H9 (cell line): ENCODE data around the gene RGPD6. TPM values are rescaled to one million over a fixed set of nuclear protein-coding genes. Genes with fewer than 3 reads are reported as not detected.
"Not testable (repeated sequence)": the region's sequence is repeated elsewhere in the genome, so short reads cannot be mapped to it uniquely, and the experiment has no call there.

Experiments
- DNase-seq: peaks from one replicate; pipeline ENCODE4 v3.0.0-alpha.2; 2017
- H2AFZ ChIP-seq: one replicate; pipeline ENCODE4 v1.6.1; 2013; ENCODE audit warnings: mild to moderate bottlenecking, low read length, control low read depth, moderate library complexity
- H2AK5ac ChIP-seq: 2 replicates; pipeline ENCODE4 v1.6.1; 2013; ENCODE audit warnings: low read length, control low read depth, mixed read lengths; ENCODE audit not compliant: insufficient read length
- H2BK120ac ChIP-seq: one replicate; pipeline ENCODE4 v1.6.1; 2013; ENCODE audit warnings: low read depth, mild to moderate bottlenecking, low read length, control low read depth, inconsistent platforms; ENCODE audit not compliant: poor library complexity, severe bottlenecking
- H2BK12ac ChIP-seq: 2 replicates; pipeline ENCODE4 v1.6.1; 2013; ENCODE audit warnings: low read length, control low read depth, mixed read lengths, low read depth; ENCODE audit not compliant: insufficient read length
- H2BK15ac ChIP-seq: 2 replicates; pipeline ENCODE4 v1.6.1; 2013; ENCODE audit warnings: low read depth, low read length, control low read depth
- H2BK20ac ChIP-seq: one replicate; pipeline ENCODE4 v1.6.1; 2013; ENCODE audit warnings: low read depth, mild to moderate bottlenecking, low read length, control low read depth, inconsistent platforms; ENCODE audit not compliant: poor library complexity, severe bottlenecking
- H2BK5ac ChIP-seq: 2 replicates; pipeline ENCODE4 v1.6.1; 2013; ENCODE audit warnings: low read length, control low read depth, mixed read lengths; ENCODE audit not compliant: insufficient read length
- H3K14ac ChIP-seq: 2 replicates; pipeline ENCODE4 v1.6.1; 2013; ENCODE audit warnings: low read length, control low read depth; ENCODE audit not compliant: insufficient read depth
- H3K18ac ChIP-seq: 2 replicates; pipeline ENCODE4 v1.6.1; 2013; ENCODE audit warnings: low read depth, mild to moderate bottlenecking, mixed read lengths, low read length, control low read depth; ENCODE audit not compliant: insufficient read length
- H3K23ac ChIP-seq: 2 replicates; pipeline ENCODE4 v1.6.1; 2013; ENCODE audit warnings: low read length, control low read depth, mixed read lengths, low read depth; ENCODE audit not compliant: insufficient read length
- H3K23me2 ChIP-seq: 2 replicates; pipeline ENCODE4 v1.6.1; 2013; ENCODE audit warnings: low read depth, mild to moderate bottlenecking, mixed read lengths, low read length, control low read depth; ENCODE audit not compliant: insufficient read length, poor library complexity, severe bottlenecking
- H3K27ac ChIP-seq: 2 replicates; pipeline ENCODE4 v1.5.1; 2013; ENCODE audit warnings: low read length, control low read depth, mixed read lengths, low read depth; ENCODE audit not compliant: insufficient read length
- H3K27me3 ChIP-seq: 2 replicates; pipeline ENCODE4 v1.6.1; 2013; ENCODE audit warnings: low read length, control low read depth, inconsistent platforms; ENCODE audit not compliant: insufficient read depth
- H3K4ac ChIP-seq: 2 replicates; pipeline ENCODE4 v1.6.1; 2013; ENCODE audit warnings: low read depth, mild to moderate bottlenecking, control low read depth, inconsistent platforms, low read length, moderate library complexity
- H3K4me1 ChIP-seq: 2 replicates; pipeline ENCODE4 v1.6.1; 2013; ENCODE audit warnings: low read length, control low read depth, inconsistent platforms; ENCODE audit not compliant: insufficient read depth
- H3K4me2 ChIP-seq: 2 replicates; pipeline ENCODE4 v1.6.1; 2013; ENCODE audit warnings: low read length, control low read depth, mixed read lengths; ENCODE audit not compliant: insufficient read length, insufficient read depth
- H3K56ac ChIP-seq: 2 replicates; pipeline ENCODE4 v1.6.1; 2013; ENCODE audit warnings: low read depth, mild to moderate bottlenecking, mixed read lengths, low read length, control low read depth; ENCODE audit not compliant: insufficient read length
- H3K79me1 ChIP-seq: 2 replicates; pipeline ENCODE4 v1.6.1; 2013; ENCODE audit warnings: low read depth, mild to moderate bottlenecking, moderate library complexity, low read length, control low read depth, inconsistent platforms; ENCODE audit not compliant: insufficient read depth, poor library complexity, severe bottlenecking
- H3K79me2 ChIP-seq: 2 replicates; pipeline ENCODE4 v1.6.1; 2013; ENCODE audit warnings: low read length, control low read depth, inconsistent platforms; ENCODE audit not compliant: insufficient read depth
- H3K9ac ChIP-seq: 2 replicates; pipeline ENCODE4 v1.6.1; 2013; ENCODE audit warnings: low read length, control low read depth, mixed read lengths; ENCODE audit not compliant: insufficient read length; ENCODE audit errors: extremely low read depth
- H3K9me3 ChIP-seq: one replicate; pipeline ENCODE4 v1.6.1; 2013; ENCODE audit warnings: low read depth, low read length, inconsistent platforms; ENCODE audit not compliant: control insufficient read depth
- H3T11ph ChIP-seq: one replicate; pipeline ENCODE4 v1.6.1; 2013; ENCODE audit warnings: mild to moderate bottlenecking, low read length, control low read depth, inconsistent platforms
- H4K20me1 ChIP-seq: one replicate; pipeline ENCODE4 v1.6.1; 2013; ENCODE audit not compliant: control insufficient read depth, insufficient read length, insufficient read depth
- H4K5ac ChIP-seq: 2 replicates; pipeline ENCODE4 v1.6.1; 2013; ENCODE audit warnings: low read depth, mild to moderate bottlenecking, mixed read lengths, low read length, control low read depth; ENCODE audit not compliant: insufficient read length
- H4K8ac ChIP-seq: replicated peaks from 2 replicates; pipeline ENCODE4 v1.6.1; 2013; ENCODE audit warnings: low read length, control low read depth, mixed read lengths, low read depth; ENCODE audit not compliant: insufficient read length
- H4K91ac ChIP-seq: 2 replicates; pipeline ENCODE4 v1.6.1; 2013; ENCODE audit warnings: low read depth, mild to moderate bottlenecking, moderate library complexity, mixed read lengths, low read length, control low read depth; ENCODE audit not compliant: insufficient read length
- H3K27ac Mint-ChIP-seq, 3 experiments: 2 replicates in 2 of 3; 3 replicates in 1 of 3; pipeline ENCODE4 v1.8.0; 2020 to 2021; ENCODE audit warnings: mixed read lengths in 3 of 3, mild to moderate bottlenecking in 1 of 3, moderate library complexity in 1 of 3
- H3K27me3 Mint-ChIP-seq: 2 replicates; pipeline ENCODE4 v1.8.0; 2021; ENCODE audit warnings: low read depth, mild to moderate bottlenecking, moderate library complexity, mixed read lengths
- H3K36me3 Mint-ChIP-seq, 3 experiments: 2 replicates in 2 of 3; 3 replicates in 1 of 3; pipeline ENCODE4 v1.8.0; 2020 to 2021; ENCODE audit warnings: low read depth in 3 of 3, mixed read lengths in 3 of 3; ENCODE audit not compliant: insufficient read depth in 1 of 3
- H3K4me1 Mint-ChIP-seq, 2 experiments: 2 replicates each; pipeline ENCODE4 v1.8.0; 2020; ENCODE audit warnings: mixed read lengths in 2 of 2
- H3K4me3 Mint-ChIP-seq, 2 experiments: 2 replicates in 1 of 2; 3 replicates in 1 of 2; pipeline ENCODE4 v1.8.0; 2020 to 2021; ENCODE audit warnings: mild to moderate bottlenecking in 2 of 2, mixed read lengths in 2 of 2, moderate library complexity in 1 of 2
- H3K9me3 Mint-ChIP-seq, 2 experiments: 2 replicates in 1 of 2; 3 replicates in 1 of 2; pipeline ENCODE4 v1.8.0; 2020; ENCODE audit warnings: mild to moderate bottlenecking in 2 of 2, mixed read lengths in 2 of 2, moderate library complexity in 1 of 2
- WGBS: extraction: QIAGEN DNeasy Blood & Tissue Kit; methylation state at CpG from one replicate; pipeline ENCODE4 v1.1.7; 2013; ENCODE audit warnings: missing lambda C conversion rate, low lambda C conversion rate, mixed read lengths; ENCODE audit not compliant: insufficient read length; ENCODE audit errors: extremely low coverage; 5-methylcytosine and 5-hydroxymethylcytosine counted together
- total RNA-seq: library from RNA; stranded (reverse); gene quantifications from 2 replicates; pipeline ENCODE4 v1.2.1, GENCODE V29; 2021

The RGPD6 gene
- total RNA-seq, 1 experiment from 2014 or later = 18.0 TPM

GRCh38 chr2:110579216-110579965 lies 2.4 kb upstream of the RGPD6 start:
- not testable (repeated sequence) for DNase-seq, H3K14ac ChIP-seq, H3K4me3 Mint-ChIP-seq, H3K79me2 ChIP-seq, H2BK120ac ChIP-seq, H2BK20ac ChIP-seq, H3K27ac ChIP-seq, H3K79me1 ChIP-seq, H3K27me3 ChIP-seq, H2BK12ac ChIP-seq, H4K8ac ChIP-seq, H3K4ac ChIP-seq, H2BK15ac ChIP-seq, H3K4me2 ChIP-seq, H3K56ac ChIP-seq, H4K5ac ChIP-seq, H4K91ac ChIP-seq, H4K20me1 ChIP-seq, H3K36me3 Mint-ChIP-seq, H3K27me3 Mint-ChIP-seq, H3K4me1 Mint-ChIP-seq, H2BK5ac ChIP-seq, H2AK5ac ChIP-seq, H3T11ph ChIP-seq, H3K9me3 ChIP-seq, H3K18ac ChIP-seq, H3K9ac ChIP-seq, H3K23ac ChIP-seq, H3K27ac Mint-ChIP-seq, H3K9me3 Mint-ChIP-seq, H2AFZ ChIP-seq, H3K4me1 ChIP-seq, H3K23me2 ChIP-seq
- no CpG with 5 or more reads among the region's 12 CpGs for WGBS

- H2BK5ac ChIP-seq, H3K4me1 Mint-ChIP-seq, H3K4me3 Mint-ChIP-seq: not testable (repeated sequence)
Measured at GRCh38 chr2:110578429-110578828, 1.4 kb upstream of the RGPD6 start.

More at GRCh38 chr2:110578429-110578828, 1.4 kb upstream of the RGPD6 start:
- not testable (repeated sequence) for H4K91ac ChIP-seq, DNase-seq, H2BK120ac ChIP-seq, H3K9me3 Mint-ChIP-seq, H2BK20ac ChIP-seq, H3K36me3 Mint-ChIP-seq, H3K79me2 ChIP-seq, H3K79me1 ChIP-seq, H3K27ac ChIP-seq, H2BK12ac ChIP-seq, H4K5ac ChIP-seq, H3K23ac ChIP-seq, H3K23me2 ChIP-seq, H3K14ac ChIP-seq, H3K9me3 ChIP-seq, H3K27ac Mint-ChIP-seq, H3T11ph ChIP-seq, H3K4me1 ChIP-seq, H3K9ac ChIP-seq, H2AK5ac ChIP-seq, H3K27me3 ChIP-seq, H2BK15ac ChIP-seq, H4K8ac ChIP-seq, H3K4me2 ChIP-seq, H3K27me3 Mint-ChIP-seq, H3K18ac ChIP-seq, H3K4ac ChIP-seq, H3K56ac ChIP-seq, H4K20me1 ChIP-seq, H2AFZ ChIP-seq
- no CpG with 5 or more reads among the region's 1 CpG for WGBS
